Measurements from ENCODE around the gene ANKRD33B. TPM values are rescaled to one million over a fixed set of nuclear protein-coding genes. Genes with fewer than 3 reads are reported as not detected.
"Not testable (repeated sequence)": the region's sequence is repeated elsewhere in the genome, so short reads cannot be mapped to it uniquely, and the experiment has no call there.

ANKRD33B gene
- total RNA-seq: 10 to 100 TPM; 10.9 to 18.9 TPM

- peak within 1 kb of the TSS; percentile 54 to 75 for H3K27ac Mint-ChIP-seq
- DNase-seq (ENCODE audit: low spot score) (peak; percentile 83), ATAC-seq (peak; percentile 89 to 91)
- H3K36me3 Mint-ChIP-seq: no peaks in the 10 kb centered on the region
- H3K4me3 Mint-ChIP-seq: peak within 1 kb of the TSS; percentile 87
- peaks cover 18 to 25% of the 10 kb centered on the region in 2 donors for H3K4me1 Mint-ChIP-seq (ENCODE audit: low read depth in 2 of 2)
- peaks cover 4 to 6% of the 10 kb centered on the region in 2 donors for H3K27me3 Mint-ChIP-seq
- H3K9me3 Mint-ChIP-seq: no peaks in the 10 kb centered on the region
These were observed at the start of gene ANKRD33B for GRCh38 chr5:10563945-10564837. TSS of gene ANKRD33B (plus strand) at chr5:10564070. CDS start at chr5:10564468, 398 bp downstream.

- not testable (repeated sequence) for H3K4me1 Mint-ChIP-seq (ENCODE audit: low read depth in 2 of 2); H3K27me3 Mint-ChIP-seq; DNase-seq (ENCODE audit: low spot score); H3K9me3 Mint-ChIP-seq; H3K27ac Mint-ChIP-seq; ATAC-seq; H3K36me3 Mint-ChIP-seq; H3K4me3 Mint-ChIP-seq
These were observed 49.3 kb upstream of the ANKRD33B start for GRCh38 chr5:10514572-10514971.

GRCh38 chr5:10515492-10515891 is 48.4 kb upstream of the ANKRD33B start:
- H3K27me3 Mint-ChIP-seq: peaks cover 0 to 2% of the 10 kb centered on the region in 2 donors
- H3K4me1 Mint-ChIP-seq (ENCODE audit: low read depth in 2 of 2): no peaks in the 10 kb centered on the region
- no peak overlapping the region for H3K27ac Mint-ChIP-seq
- DNase-seq (ENCODE audit: low spot score): no peak
- H3K4me3 Mint-ChIP-seq: no peak overlapping the region
- H3K36me3 Mint-ChIP-seq: peaks cover 5% of the 10 kb centered on the region
- no peaks in the 10 kb centered on the region for H3K9me3 Mint-ChIP-seq
- ATAC-seq: no peak

- no peak for DNase-seq (ENCODE audit: low spot score)
- Mint-ChIP-seq H3K4me1 (ENCODE audit: low read depth in 2 of 2) (no peaks in the 10 kb centered on the region), H3K27me3 (peaks cover 0 to 2% of the 10 kb centered on the region in 2 donors), H3K4me3 (no peak overlapping the region), H3K27ac (no peak overlapping the region), H3K9me3 (peaks cover 4% of the 10 kb centered on the region), H3K36me3 (peaks cover 5% of the 10 kb centered on the region)
- ATAC-seq: no peak
These were observed 45.5 kb upstream of the ANKRD33B start for GRCh38 chr5:10518347-10518746.

- H3K4me3 Mint-ChIP-seq: no peak overlapping the region
- H3K4me1 Mint-ChIP-seq (ENCODE audit: low read depth in 2 of 2): no peaks in the 10 kb centered on the region
- peaks cover 0 to 2% of the 10 kb centered on the region in 2 donors for H3K27me3 Mint-ChIP-seq
- no peak overlapping the region for H3K27ac Mint-ChIP-seq
- peaks cover 5% of the 10 kb centered on the region for H3K36me3 Mint-ChIP-seq
- DNase-seq (ENCODE audit: low spot score) (no peak), ATAC-seq (no peak)
- peaks cover 4% of the 10 kb centered on the region for H3K9me3 Mint-ChIP-seq
These were observed 44.1 kb upstream of the ANKRD33B start for GRCh38 chr5:10519729-10520128.

GRCh38 chr5:10520706-10521105 is 43.2 kb upstream of the ANKRD33B start:
- H3K4me3 Mint-ChIP-seq: no peak overlapping the region
- no peak for ATAC-seq
- DNase-seq (ENCODE audit: low spot score): no peak
- peaks cover 4% of the 10 kb centered on the region for H3K9me3 Mint-ChIP-seq
- H3K4me1 Mint-ChIP-seq (ENCODE audit: low read depth in 2 of 2): no peaks in the 10 kb centered on the region
- H3K36me3 Mint-ChIP-seq: no peaks in the 10 kb centered on the region
- peaks cover 0 to 2% of the 10 kb centered on the region in 2 donors for H3K27me3 Mint-ChIP-seq
- H3K27ac Mint-ChIP-seq: no peak overlapping the region

- H3K27ac Mint-ChIP-seq: no peak overlapping the region
- H3K36me3 Mint-ChIP-seq: no peaks in the 10 kb centered on the region
- DNase-seq (ENCODE audit: low spot score) (no peak), ATAC-seq (no peak)
- H3K27me3 Mint-ChIP-seq: peaks cover 0 to 2% of the 10 kb centered on the region in 2 donors
- H3K9me3 Mint-ChIP-seq: peaks cover 4% of the 10 kb centered on the region
- H3K4me1 Mint-ChIP-seq (ENCODE audit: low read depth in 2 of 2): no peaks in the 10 kb centered on the region
- H3K4me3 Mint-ChIP-seq: no peak overlapping the region
These were observed 42.2 kb upstream of the ANKRD33B start for GRCh38 chr5:10521466-10522223.

- H3K36me3 Mint-ChIP-seq: no peaks in the 10 kb centered on the region
- H3K27ac Mint-ChIP-seq: no peak overlapping the region
- ATAC-seq: no peak
- peaks cover 0 to 2% of the 10 kb centered on the region in 2 donors for H3K27me3 Mint-ChIP-seq
- no peak overlapping the region for H3K4me3 Mint-ChIP-seq
- H3K9me3 Mint-ChIP-seq: peaks cover 4% of the 10 kb centered on the region
- H3K4me1 Mint-ChIP-seq (ENCODE audit: low read depth in 2 of 2): no peaks in the 10 kb centered on the region
- DNase-seq (ENCODE audit: low spot score): no peak
These were observed 41.7 kb upstream of the ANKRD33B start for GRCh38 chr5:10522224-10522611.

GRCh38 chr5:10524376-10525123 is 39.3 kb upstream of the ANKRD33B start:
- DNase-seq (ENCODE audit: low spot score) (no peak), ATAC-seq (peak in 1 of 2 donors; percentile 43)
- Mint-ChIP-seq H3K9me3 (peaks cover 4% of the 10 kb centered on the region), H3K36me3 (no peaks in the 10 kb centered on the region), H3K4me3 (no peak overlapping the region), H3K4me1 (ENCODE audit: low read depth in 2 of 2) (no peaks in the 10 kb centered on the region), H3K27me3 (no peaks in the 10 kb centered on the region), H3K27ac (no peak overlapping the region)

GRCh38 chr5:10525124-10525495 is 38.8 kb upstream of the ANKRD33B start:
- DNase-seq (ENCODE audit: low spot score): no peak
- no peak for ATAC-seq
- H3K4me3 Mint-ChIP-seq: no peak overlapping the region
- H3K36me3 Mint-ChIP-seq: no peaks in the 10 kb centered on the region
- H3K27ac Mint-ChIP-seq: no peak overlapping the region
- H3K4me1 Mint-ChIP-seq (ENCODE audit: low read depth in 2 of 2): no peaks in the 10 kb centered on the region
- H3K27me3 Mint-ChIP-seq: no peaks in the 10 kb centered on the region
- peaks cover 4% of the 10 kb centered on the region for H3K9me3 Mint-ChIP-seq

GRCh38 chr5:10527281-10527950 is 36.5 kb upstream of the ANKRD33B start:
- Mint-ChIP-seq H3K4me1 (ENCODE audit: low read depth in 2 of 2) (no peaks in the 10 kb centered on the region), H3K27me3 (peaks cover 0 to 3% of the 10 kb centered on the region in 2 donors), H3K36me3 (no peaks in the 10 kb centered on the region), H3K27ac (no peak overlapping the region), H3K9me3 (peaks cover 4% of the 10 kb centered on the region), H3K4me3 (no peak overlapping the region)
- DNase-seq (ENCODE audit: low spot score) (no peak), ATAC-seq (no peak)

GRCh38 chr5:10528056-10528816 is 35.6 kb upstream of the ANKRD33B start:
- Mint-ChIP-seq H3K9me3 (peaks cover under 1% of the 10 kb centered on the region), H3K4me3 (no peak overlapping the region), H3K36me3 (no peaks in the 10 kb centered on the region), H3K4me1 (ENCODE audit: low read depth in 2 of 2) (no peaks in the 10 kb centered on the region), H3K27ac (no peak overlapping the region), H3K27me3 (peaks cover 0 to 5% of the 10 kb centered on the region in 2 donors)
- DNase-seq (ENCODE audit: low spot score) (no peak), ATAC-seq (no peak)

Measured in natural killer cell treated with Interleukin-12 subunit alpha and Interleukin-12 subunit beta and Interleukin-15 and Interleukin-18, amount 100 ng/mL, for 72 hours (primary cell).